OCI-LY3 (cell line): ENCODE data around the gene PEA15.
A peak's percentile ranks its signal among the peaks of the same experiment; 100 is the strongest.

Experiments used
- H2AFZ ChIP-seq: fragments of 200-600, 300-600 bp; shearing (Covaris generic); 2 replicates; pipeline ENCODE4 v1.6.0; 2014; ENCODE audit warnings: antibody characterized with exemption, low read depth, low read length
- H3K27ac ChIP-seq: fragments of 200-600, 300-600 bp; sonication (generic); 2 replicates; pipeline ENCODE4 v1.5.1; 2014; ENCODE audit warnings: mild to moderate bottlenecking, low read length, moderate library complexity, mixed read lengths
- H3K27me3 ChIP-seq: fragments of 200-600, 300-600 bp; sonication (generic); 2 replicates; pipeline ENCODE4 v1.6.1; 2014; ENCODE audit warnings: low read depth, low read length, mixed read lengths
- H3K36me3 ChIP-seq: fragments of 200-600, 300-600 bp; sonication (generic); replicated peaks from 2 replicates; pipeline ENCODE3; 2014; ENCODE audit warnings: low read depth, low read length, mixed read lengths
- H3K4me1 ChIP-seq: fragments of 300-600, 200-600 bp; sonication (generic); 2 replicates; pipeline ENCODE4 v1.6.1; 2014; ENCODE audit warnings: low read length, mixed read lengths
- H3K4me2 ChIP-seq: fragments of 200-600, 300-600 bp; sonication (generic); 2 replicates; pipeline ENCODE4 v1.6.1; 2014; ENCODE audit warnings: low read length, mixed read lengths
- H3K4me3 ChIP-seq: fragments of 300-600, 200-600 bp; sonication (generic); 2 replicates; pipeline ENCODE4 v1.5.1; 2014; ENCODE audit warnings: antibody characterized with exemption, mild to moderate bottlenecking, low read length, moderate library complexity
- H3K79me2 ChIP-seq: fragments of 300-600, 200-600 bp; shearing (Covaris generic); 2 replicates; pipeline ENCODE4 v1.6.1; 2014; ENCODE audit warnings: mild to moderate bottlenecking, low read length, mixed read lengths
- H3K9ac ChIP-seq: fragments of 300-600, 200-600 bp; shearing (Covaris generic); 2 replicates; pipeline ENCODE4 v1.6.0; 2014; ENCODE audit warnings: mild to moderate bottlenecking, low read length, moderate library complexity
- H3K9me3 ChIP-seq: fragments of 200-600, 300-600 bp; shearing (Covaris generic); 2 replicates; pipeline ENCODE4 v1.6.1; 2014; ENCODE audit warnings: low read length, mixed read lengths; ENCODE audit not compliant: insufficient read depth
- H4K20me1 ChIP-seq: fragments of 200-600, 300-600 bp; sonication (generic); 2 replicates; pipeline ENCODE4 v1.6.1; 2016; ENCODE audit warnings: low read length, mixed read lengths; ENCODE audit not compliant: insufficient read depth
- CTCF ChIP-seq: fragments of 200-600, 300-600 bp; sonication (generic); IDR thresholded peaks from 2 replicates; pipeline ENCODE4 v1.5.1; 2014; ENCODE audit warnings: antibody characterized with exemption, low read length, low read depth
- EZH2phosphoT487 ChIP-seq: fragments of 200-600 bp; shearing (Covaris generic); IDR thresholded peaks from 2 replicates; pipeline ENCODE4 v1.6.1; 2018; ENCODE audit warnings: antibody characterized with exemption, mixed run types, low read depth

Gene PEA15

GRCh38 chr1:160196143-160196542 lies 9.0 kb upstream of the PEA15 start:
- no peak overlapping the region for H3K4me3 ChIP-seq
- no peaks in the 10 kb centered on the region for H3K79me2 ChIP-seq
- no peak overlapping the region for H3K27ac ChIP-seq
- no peak overlapping the region for H2AFZ ChIP-seq
- no peak for TF ChIP-seq CTCF
- TF ChIP-seq EZH2phosphoT487, result no peak
- no peaks in the 10 kb centered on the region for H4K20me1 ChIP-seq
- H3K27me3 ChIP-seq, result no peaks in the 10 kb centered on the region
- no peaks in the 10 kb centered on the region for H3K9me3 ChIP-seq
- no peak overlapping the region for H3K4me2 ChIP-seq
- H3K9ac ChIP-seq, result no peak overlapping the region
- no peaks in the 10 kb centered on the region for H3K36me3 ChIP-seq
- peaks cover 20% of the 10 kb centered on the region for H3K4me1 ChIP-seq

GRCh38 chr1:160197231-160197630 lies 8.0 kb upstream of the PEA15 start:
- Histone ChIP-seq H4K20me1 (no peaks in the 10 kb centered on the region), H3K27ac (no peak overlapping the region), H3K9ac (no peak overlapping the region), H3K4me2 (no peak overlapping the region), H3K36me3 (no peaks in the 10 kb centered on the region), H3K4me1 (peaks cover 20% of the 10 kb centered on the region), H2AFZ (no peak overlapping the region), H3K79me2 (no peaks in the 10 kb centered on the region), H3K27me3 (no peaks in the 10 kb centered on the region), H3K9me3 (no peaks in the 10 kb centered on the region), H3K4me3 (no peak overlapping the region)
- no peak for TF ChIP-seq CTCF
- TF ChIP-seq EZH2phosphoT487, result no peak

- H3K4me1 ChIP-seq, result peaks cover 21% of the 10 kb centered on the region
- TF ChIP-seq CTCF, result no peak
- no peak for TF ChIP-seq EZH2phosphoT487
- H3K4me2 ChIP-seq, result no peak overlapping the region
- peaks cover under 1% of the 10 kb centered on the region for H3K36me3 ChIP-seq
- H3K27ac ChIP-seq, result no peak overlapping the region
- no peaks in the 10 kb centered on the region for H3K9me3 ChIP-seq
- no peak overlapping the region for H2AFZ ChIP-seq
- H3K4me3 ChIP-seq, result no peak overlapping the region
- H3K79me2 ChIP-seq, result peaks cover 6% of the 10 kb centered on the region
- H3K9ac ChIP-seq, result no peak overlapping the region
- H4K20me1 ChIP-seq, result no peaks in the 10 kb centered on the region
- no peaks in the 10 kb centered on the region for H3K27me3 ChIP-seq
Observed at GRCh38 chr1:160200786-160201185, 4.4 kb upstream of the PEA15 start.

GRCh38 chr1:160204526-160205241 lies 500 bp upstream of the PEA15 start:
- Histone ChIP-seq H4K20me1 (peaks cover 37% of the 10 kb centered on the region), H3K4me2 (peak overlapping the region; percentile 96), H3K9ac (peak overlapping the region; percentile 98), H3K9me3 (no peaks in the 10 kb centered on the region), H3K79me2 (peaks cover 45% of the 10 kb centered on the region), H2AFZ (no peak overlapping the region), H3K27me3 (no peaks in the 10 kb centered on the region), H3K27ac (peak overlapping the region; percentile 96), H3K4me1 (peaks cover 50% of the 10 kb centered on the region), H3K4me3 (peak overlapping the region; percentile 89), H3K36me3 (peaks cover 34% of the 10 kb centered on the region)
- TF ChIP-seq CTCF (no peak), EZH2phosphoT487 (no peak)
